ENCODE results near the gene RFTN1.
A peak's percentile ranks its signal among the peaks of the same experiment; 100 is the strongest.

Gene RFTN1

GRCh38 chr3:16363636-16364035 is 149.9 kb downstream of the RFTN1 start:
- no peak for DNase-seq (ENCODE audit: low read depth in 2 of 2, low spot score in 1 of 2)

- no peak for DNase-seq (ENCODE audit: low read depth in 2 of 2, low spot score in 1 of 2)
Observed at GRCh38 chr3:16362770-16363169, 150.7 kb downstream of the RFTN1 start.

- no peak for DNase-seq (ENCODE audit: low read depth in 2 of 2, low spot score in 1 of 2)
Observed at GRCh38 chr3:16361087-16361486, 152.4 kb downstream of the RFTN1 start.

- DNase-seq (ENCODE audit: low read depth in 2 of 2, low spot score in 1 of 2) = no peak
Observed at GRCh38 chr3:16359331-16359730, 154.2 kb downstream of the RFTN1 start.

- DNase-seq (ENCODE audit: low read depth in 2 of 2, low spot score in 1 of 2) = no peak
Observed at GRCh38 chr3:16358336-16358735, 155.2 kb downstream of the RFTN1 start.

- no peak for DNase-seq (ENCODE audit: low read depth in 2 of 2, low spot score in 1 of 2)
Observed at GRCh38 chr3:16357186-16358121, 156.0 kb downstream of the RFTN1 start.

GRCh38 chr3:16355828-16356227 is 157.7 kb downstream of the RFTN1 start:
- no peak for DNase-seq (ENCODE audit: low read depth in 2 of 2, low spot score in 1 of 2)

GRCh38 chr3:16354291-16354690 is 159.2 kb downstream of the RFTN1 start:
- DNase-seq (ENCODE audit: low read depth in 2 of 2, low spot score in 1 of 2) = no peak

GRCh38 chr3:16352428-16352827 is 161.1 kb downstream of the RFTN1 start:
- no peak for DNase-seq (ENCODE audit: low read depth in 2 of 2, low spot score in 1 of 2)

GRCh38 chr3:16350597-16351318 is 162.7 kb downstream of the RFTN1 start:
- DNase-seq (ENCODE audit: low read depth in 2 of 2, low spot score in 1 of 2) = no peak

- no peak for DNase-seq (ENCODE audit: low read depth in 2 of 2, low spot score in 1 of 2)
Observed at GRCh38 chr3:16349986-16350596, 163.4 kb downstream of the RFTN1 start.

- DNase-seq (ENCODE audit: low read depth in 2 of 2, low spot score in 1 of 2) = no peak
Observed at GRCh38 chr3:16347548-16347947, 166.0 kb downstream of the RFTN1 start.

GRCh38 chr3:16346413-16347081 is 167.0 kb downstream of the RFTN1 start:
- DNase-seq (ENCODE audit: low read depth in 2 of 2, low spot score in 1 of 2) = no peak

- no peak for DNase-seq (ENCODE audit: low read depth in 2 of 2, low spot score in 1 of 2)
Observed at GRCh38 chr3:16343101-16343500, 170.4 kb downstream of the RFTN1 start.

- DNase-seq (ENCODE audit: low read depth in 2 of 2, low spot score in 1 of 2) = no peak
Observed at GRCh38 chr3:16338999-16339398, 174.5 kb downstream of the RFTN1 start.

- DNase-seq (ENCODE audit: low read depth in 2 of 2, low spot score in 1 of 2) = peak in 1 of 2 donors; percentile 31
Observed at GRCh38 chr3:16337856-16338540, 175.5 kb downstream of the RFTN1 start.

GRCh38 chr3:16336825-16337224 is 176.7 kb downstream of the RFTN1 start:
- DNase-seq (ENCODE audit: low read depth in 2 of 2, low spot score in 1 of 2) = no peak

GRCh38 chr3:16335772-16336645 is 177.5 kb downstream of the RFTN1 start:
- DNase-seq (ENCODE audit: low read depth in 2 of 2, low spot score in 1 of 2) = no peak

- DNase-seq (ENCODE audit: low read depth in 2 of 2, low spot score in 1 of 2) = no peak
Observed at GRCh38 chr3:16335333-16335732, 178.2 kb downstream of the RFTN1 start.

GRCh38 chr3:16334909-16335308 is 178.6 kb downstream of the RFTN1 start:
- DNase-seq (ENCODE audit: low read depth in 2 of 2, low spot score in 1 of 2) = no peak
